Measurements from ENCODE around the gene NDST3.

- TF ChIP-seq POLR2A (IDR thresholded peaks at IDR 0.05; ENCODE audit: low read length) (no peak), GATA1 (IDR thresholded peaks at IDR 0.05; ENCODE audit: low read depth, low read length) (no peak)
Observed at GRCh38 chr4:118290951-118291350, 256.7 kb downstream of the NDST3 start.
